LHCN-M2 (cell line): ENCODE measurements around the gene NEB. TPM values are rescaled to one million over a fixed set of nuclear protein-coding genes. Genes with fewer than 3 reads are reported as not detected.
"Not testable (repeated sequence)": the region's sequence is repeated elsewhere in the genome, so short reads cannot be mapped to it uniquely, and the experiment has no call there.

Source experiments
- DNase-seq: peaks from one replicate; pipeline ENCODE4 v3.0.0-alpha.2; 2012; ENCODE audit warnings: low read depth
- total RNA-seq: library from RNA; depleted of rRNA; stranded (reverse); fragments of >200 nt; gene quantifications from 2 replicates; pipeline ENCODE4 v1.2.3, GENCODE V29; 2014

The NEB gene
- total RNA-seq, 1 experiment from 2014 or later: 2.6 TPM

DNA sequence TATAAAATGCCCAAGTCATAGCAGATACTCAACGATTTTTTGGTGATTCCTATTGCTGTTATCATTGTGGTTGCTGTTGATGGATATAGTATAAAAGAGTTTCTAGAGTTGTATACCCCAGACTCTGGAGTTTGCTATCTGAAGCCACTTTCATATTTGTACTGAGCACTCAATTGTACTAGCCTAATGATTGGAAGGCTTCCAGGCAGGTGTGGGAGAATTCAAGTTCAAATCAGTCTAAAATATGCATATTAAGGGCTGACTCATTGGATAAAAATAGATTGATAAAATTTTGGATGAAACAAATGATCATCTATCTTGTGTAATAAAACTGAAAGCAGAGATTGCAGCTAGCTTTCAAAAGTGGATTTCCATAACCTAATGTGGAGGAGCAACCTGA is 122.9 kb downstream of the NEB start:
- DNase-seq: no peak

DNA sequence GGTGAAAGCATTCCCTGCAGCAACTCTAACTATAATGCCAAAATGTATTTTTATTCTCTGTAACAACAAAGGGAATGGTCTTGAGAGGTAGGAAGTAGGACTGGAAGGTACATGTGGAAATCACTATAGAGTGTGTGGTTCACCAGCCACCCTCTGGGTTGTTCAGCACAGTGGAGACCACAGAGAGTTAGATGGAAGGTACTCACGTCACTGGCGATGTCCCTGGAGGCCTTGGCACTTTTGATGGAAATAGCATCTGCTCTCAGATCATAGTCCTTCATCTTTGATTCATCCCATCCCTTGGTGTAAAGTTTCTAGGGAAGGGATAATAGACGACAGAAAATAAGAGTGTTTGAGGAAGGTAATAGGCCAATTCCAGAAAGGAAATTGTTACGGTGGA is 124.0 kb downstream of the NEB start:
- no peak for DNase-seq

DNA sequence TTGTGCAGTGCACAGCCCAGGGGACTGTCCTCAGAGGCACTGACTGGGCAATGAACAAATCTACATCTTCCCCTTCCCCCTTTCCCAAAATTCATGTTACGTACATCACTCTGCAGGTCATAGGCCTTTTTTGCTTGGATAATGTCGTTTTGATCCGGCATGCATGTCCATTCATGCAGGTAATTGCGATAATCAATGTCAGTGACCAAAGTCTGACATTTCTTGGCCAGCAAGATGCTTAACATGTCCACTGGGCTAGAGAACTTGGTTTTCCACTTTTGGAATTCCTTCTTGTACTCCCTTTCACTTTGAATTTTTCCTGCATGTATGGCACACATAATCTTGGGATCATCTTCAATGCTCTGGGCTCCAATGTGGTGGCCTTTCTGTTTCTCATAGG is 124.6 kb downstream of the NEB start:
- no peak for DNase-seq

DNA sequence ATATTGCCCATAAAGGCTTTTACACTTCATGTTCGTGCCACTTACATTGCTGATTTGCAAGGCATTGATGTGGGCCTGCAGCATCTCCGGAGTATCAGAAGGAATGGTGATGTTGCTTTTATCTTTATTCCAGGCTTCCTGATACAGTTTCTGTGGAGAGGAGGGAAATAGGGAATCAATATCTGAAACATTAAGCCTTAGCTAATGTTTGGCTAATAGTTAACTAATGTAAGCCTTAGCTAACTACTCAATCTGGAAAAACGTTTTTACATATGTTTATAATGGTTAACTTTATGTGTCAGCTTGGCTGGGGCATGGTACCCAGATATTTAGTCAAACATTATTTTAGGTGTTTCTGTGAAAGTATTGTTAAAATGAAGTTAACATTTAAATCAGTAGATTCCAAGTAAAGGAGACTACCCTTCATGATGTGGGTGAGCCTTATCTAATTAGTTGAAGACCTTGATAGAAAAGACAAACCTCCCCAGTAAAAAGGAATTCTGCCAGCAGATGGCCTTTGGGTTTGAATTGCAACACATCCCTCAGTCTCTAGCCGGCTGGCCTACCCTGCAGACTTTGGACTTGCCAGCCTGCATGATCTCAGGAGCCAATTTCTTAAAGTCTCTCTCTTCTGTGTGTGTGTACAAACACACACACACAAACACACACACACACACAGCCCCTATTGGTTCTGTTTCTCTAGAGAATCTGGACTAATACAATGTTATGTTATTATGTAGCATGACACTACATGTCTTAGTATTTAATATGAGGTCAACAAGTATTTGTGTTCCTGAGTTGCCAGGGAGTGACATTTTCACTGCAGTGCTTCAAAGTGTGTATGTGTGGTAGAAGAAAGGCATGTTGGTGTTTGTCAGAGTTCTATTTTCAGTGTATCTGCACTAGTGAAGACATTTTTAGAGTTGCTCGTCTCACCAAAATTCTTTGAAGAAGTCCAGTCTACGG is 126.5 kb downstream of the NEB start:
- not testable (repeated sequence) for DNase-seq

DNA sequence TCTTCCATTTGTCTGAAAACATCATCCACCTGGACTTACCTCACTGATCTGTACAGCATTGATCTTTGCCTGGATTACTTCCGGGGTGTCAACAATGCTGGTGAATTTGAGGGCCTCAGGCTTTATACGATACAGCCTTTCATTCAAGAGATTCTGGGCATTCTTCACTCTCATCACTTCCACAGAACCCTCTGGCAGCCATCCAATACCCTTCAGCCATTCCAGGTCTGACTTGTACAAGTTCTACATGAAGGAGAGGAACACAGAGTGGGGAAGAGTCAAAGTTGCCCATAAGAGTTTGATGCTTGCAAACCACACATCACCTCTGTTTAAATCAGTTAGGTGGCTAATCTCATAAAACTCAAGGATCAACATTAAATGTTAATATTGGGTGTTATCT is 130.7 kb downstream of the NEB start:
- not testable (repeated sequence) for DNase-seq

DNA sequence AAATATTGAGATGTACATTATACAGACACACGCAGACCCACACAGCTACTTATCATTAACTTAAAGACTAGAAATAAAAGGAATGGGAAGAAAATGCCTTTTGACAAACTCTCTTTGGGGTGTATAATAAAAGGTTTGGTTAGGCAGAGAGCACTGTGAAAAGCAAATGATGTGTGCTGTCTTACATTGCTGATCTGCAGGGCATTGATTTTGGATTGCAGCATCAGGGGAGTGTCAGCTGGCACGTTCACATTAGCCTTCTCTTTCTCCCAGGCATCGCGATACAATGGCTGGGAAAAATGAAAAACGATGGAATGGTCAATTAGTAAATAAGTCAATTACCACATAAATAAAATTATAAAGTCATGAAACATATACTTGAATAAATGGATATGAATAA is 131.9 kb downstream of the NEB start:
- DNase-seq: not testable (repeated sequence)

DNA sequence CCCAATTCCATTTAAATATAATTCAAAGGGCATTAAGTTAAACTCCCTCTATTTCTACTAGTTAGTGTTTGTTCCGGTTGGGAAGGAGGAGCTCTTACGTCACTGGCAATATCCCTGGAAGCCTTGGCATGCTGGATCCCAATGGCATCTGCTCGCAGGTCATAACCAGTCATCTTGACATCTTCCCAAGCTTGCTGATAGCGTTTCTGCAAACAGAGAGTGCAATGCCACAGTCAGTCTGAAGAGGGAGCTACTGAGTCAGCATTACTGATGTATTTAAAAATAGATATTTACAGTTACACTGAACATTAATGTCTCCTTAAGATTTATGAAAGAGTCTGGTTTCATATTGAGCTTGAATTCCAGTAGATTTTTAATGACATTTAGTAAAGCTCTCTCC is 132.5 kb downstream of the NEB start:
- not testable (repeated sequence) for DNase-seq

DNA sequence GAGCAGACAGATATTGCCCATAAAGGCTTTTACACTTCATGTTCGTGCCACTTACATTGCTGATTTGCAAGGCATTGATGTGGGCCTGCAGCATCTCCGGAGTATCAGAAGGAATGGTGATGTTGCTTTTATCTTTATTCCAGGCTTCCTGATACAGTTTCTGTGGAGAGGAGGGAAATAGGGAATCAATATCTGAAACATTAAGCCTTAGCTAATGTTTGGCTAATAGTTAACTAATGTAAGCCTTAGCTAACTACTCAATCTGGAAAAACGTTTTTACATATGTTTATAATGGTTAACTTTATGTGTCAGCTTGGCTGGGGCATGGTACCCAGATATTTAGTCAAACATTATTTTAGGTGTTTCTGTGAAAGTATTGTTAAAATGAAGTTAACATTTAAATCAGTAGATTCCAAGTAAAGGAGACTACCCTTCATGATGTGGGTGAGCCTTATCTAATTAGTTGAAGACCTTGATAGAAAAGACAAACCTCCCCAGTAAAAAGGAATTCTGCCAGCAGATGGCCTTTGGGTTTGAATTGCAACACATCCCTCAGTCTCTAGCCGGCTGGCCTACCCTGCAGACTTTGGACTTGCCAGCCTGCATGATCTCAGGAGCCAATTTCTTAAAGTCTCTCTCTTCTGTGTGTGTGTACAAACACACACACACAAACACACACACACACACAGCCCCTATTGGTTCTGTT is 137.2 kb downstream of the NEB start:
- not testable (repeated sequence) for DNase-seq

DNA sequence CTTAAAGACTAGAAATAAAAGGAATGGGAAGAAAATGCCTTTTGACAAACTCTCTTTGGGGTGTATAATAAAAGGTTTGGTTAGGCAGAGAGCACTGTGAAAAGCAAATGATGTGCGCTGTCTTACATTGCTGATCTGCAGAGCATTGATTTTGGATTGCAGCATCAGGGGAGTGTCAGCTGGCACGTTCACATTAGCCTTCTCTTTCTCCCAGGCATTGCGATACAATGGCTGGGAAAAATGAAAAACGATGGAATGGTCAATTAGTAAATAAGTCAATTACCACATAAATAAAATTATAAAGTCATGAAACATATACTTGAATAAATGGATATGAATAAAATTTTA is 142.4 kb downstream of the NEB start:
- DNase-seq: not testable (repeated sequence)

DNA sequence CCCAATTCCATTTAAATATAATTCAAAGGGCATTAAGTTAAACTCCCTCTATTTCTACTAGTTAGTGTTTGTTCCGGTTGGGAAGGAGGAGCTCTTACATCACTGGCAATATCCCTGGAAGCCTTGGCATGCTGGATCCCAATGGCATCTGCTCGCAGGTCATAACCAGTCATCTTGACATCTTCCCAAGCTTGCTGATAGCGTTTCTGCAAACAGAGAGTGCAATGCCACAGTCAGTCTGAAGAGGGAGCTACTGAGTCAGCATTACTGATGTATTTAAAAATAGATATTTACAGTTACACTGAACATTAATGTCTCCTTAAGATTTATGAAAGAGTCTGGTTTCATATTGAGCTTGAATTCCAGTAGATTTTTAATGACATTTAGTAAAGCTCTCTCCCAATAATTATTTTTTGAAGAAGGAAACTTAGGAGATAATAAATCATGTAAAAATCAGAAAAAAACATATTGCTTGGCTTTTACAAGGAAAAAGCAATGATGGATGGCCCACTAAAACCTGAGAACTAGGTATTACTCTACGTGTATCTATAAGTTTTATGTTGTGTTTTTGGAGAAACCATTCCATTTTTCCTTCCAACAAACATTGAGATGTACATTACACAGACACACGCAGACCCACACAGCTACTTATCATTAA is 142.9 kb downstream of the NEB start:
- not testable (repeated sequence) for DNase-seq

DNA sequence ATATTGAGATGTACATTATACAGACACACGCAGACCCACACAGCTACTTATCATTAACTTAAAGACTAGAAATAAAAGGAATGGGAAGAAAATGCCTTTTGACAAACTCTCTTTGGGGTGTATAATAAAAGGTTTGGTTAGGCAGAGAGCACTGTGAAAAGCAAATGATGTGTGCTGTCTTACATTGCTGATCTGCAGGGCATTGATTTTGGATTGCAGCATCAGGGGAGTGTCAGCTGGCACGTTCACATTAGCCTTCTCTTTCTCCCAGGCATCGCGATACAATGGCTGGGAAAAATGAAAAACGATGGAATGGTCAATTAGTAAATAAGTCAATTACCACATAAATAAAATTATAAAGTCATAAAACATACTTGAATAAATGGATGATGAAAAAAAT is 153.0 kb downstream of the NEB start:
- DNase-seq: not testable (repeated sequence)

DNA sequence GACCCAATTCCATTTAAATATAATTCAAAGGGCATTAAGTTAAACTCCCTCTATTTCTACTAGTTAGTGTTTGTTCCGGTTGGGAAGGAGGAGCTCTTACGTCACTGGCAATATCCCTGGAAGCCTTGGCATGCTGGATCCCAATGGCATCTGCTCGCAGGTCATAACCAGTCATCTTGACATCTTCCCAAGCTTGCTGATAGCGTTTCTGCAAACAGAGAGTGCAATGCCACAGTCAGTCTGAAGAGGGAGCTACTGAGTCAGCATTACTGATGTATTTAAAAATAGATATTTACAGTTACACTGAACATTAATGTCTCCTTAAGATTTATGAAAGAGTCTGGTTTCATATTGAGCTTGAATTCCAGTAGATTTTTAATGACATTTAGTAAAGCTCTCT is 153.6 kb downstream of the NEB start:
- not testable (repeated sequence) for DNase-seq

DNA sequence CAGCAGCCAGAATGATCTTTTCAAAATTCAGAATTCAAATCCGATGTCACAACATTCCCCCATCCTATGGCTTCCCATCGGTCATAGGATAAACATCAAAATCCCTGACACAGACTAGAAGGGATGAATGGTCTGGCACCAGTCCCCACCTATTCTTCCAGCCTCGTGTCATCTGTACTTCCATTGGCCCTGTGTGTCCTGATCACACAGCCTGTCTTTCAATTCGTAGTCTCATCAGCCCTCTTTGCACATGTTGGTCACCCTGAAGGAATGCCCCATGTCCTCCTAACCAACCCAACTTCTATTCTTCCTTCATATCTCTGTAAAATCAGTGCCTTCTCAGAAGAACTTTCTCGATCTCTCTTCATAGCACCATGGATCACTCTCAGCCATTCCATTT is 157.2 kb downstream of the NEB start:
- DNase-seq: no peak

DNA sequence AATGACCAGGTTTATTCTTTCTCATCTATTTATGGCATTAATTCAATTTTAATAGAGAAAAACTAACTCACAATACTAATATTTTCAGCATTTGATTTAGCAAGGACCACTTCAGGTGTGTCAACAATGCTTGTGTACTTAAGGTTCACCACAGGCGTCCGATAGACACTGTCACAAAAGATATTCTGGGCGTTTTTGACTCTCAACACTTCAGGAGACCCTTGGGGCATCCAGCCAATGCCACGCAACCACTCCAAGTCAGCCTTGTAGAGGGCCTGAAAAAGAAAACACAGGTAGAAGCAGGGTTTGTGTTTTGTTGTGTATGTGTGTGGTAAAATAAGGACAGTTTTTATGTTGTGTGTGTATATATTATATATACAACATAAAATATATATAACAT is 158.2 kb downstream of the NEB start:
- no peak for DNase-seq

DNA sequence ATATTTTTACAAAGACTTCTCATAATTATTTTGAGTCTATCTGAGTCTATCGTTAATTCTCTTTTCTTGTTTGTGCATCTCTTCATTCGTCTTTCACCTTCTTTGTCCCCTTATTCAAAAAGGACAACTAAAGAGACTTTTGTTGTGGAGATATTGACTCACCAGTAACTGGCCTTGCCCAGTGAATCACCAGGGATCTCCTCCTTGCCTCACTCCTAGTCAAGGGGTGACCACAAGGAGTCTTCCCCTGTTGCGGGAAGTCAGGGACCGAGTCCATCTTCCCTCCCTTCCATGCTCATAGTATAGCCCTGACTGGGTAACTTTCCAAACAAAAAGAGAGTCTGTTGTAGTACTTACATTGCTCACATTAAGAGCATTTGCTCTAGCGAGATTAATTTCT is 158.9 kb downstream of the NEB start:
- DNase-seq: peak; percentile 46

DNA sequence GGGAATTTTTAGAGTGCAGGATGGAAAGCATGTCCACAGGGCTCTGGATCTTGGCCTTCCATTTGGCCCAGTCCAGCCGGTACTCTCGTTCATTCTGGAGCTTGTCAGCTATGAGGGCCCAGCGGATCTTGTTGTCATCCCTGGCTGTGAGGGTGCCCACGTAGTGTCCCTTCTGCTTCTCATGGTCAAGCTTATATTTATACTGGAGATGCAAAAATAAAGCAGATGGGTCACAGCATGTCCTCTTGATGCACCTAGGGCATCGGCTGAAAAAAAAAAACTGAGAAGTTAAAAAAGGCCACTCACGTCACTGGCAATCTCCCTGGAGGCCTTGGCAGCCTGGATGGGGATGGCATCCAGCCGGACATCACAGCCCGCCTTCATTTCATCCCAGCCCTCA is 164.1 kb downstream of the NEB start:
- no peak for DNase-seq

DNA sequence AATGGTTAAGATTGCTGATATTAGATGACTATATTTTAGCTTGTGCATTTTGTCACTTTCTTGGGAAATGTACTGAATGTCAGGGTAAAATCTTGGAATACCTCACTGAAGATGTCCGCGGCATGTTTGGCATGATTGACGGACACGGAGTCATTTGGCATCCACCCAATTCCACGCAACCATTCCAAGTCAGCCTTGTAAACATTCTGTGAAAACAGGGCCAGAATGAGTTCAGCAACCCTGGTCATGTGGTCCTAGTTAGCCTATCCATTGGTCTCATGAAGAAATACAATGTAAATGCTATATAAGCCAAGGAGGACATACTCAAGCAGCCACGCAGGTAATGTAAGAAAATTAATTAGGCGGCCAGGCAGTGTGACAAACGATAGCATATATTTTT is 165.1 kb downstream of the NEB start:
- no peak for DNase-seq

DNA sequence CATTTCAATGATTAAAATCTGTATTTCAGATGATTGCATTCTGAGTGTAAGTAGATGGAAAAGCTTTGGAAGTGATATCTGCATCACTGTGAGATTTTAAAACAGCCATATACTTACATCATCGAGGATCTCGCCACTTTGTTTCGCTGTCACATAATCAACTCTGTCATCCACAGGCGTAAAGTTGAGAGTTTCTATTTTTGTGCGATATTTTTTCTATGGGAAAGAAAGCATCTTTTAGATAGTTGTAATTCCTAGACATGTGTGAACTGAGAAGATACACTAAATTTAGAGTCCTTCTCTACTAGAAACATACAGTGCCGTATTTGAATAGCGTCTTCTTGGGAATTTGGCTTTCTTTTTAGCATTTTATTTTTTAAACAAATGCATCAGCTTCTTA is 165.8 kb downstream of the NEB start:
- no peak for DNase-seq

DNA sequence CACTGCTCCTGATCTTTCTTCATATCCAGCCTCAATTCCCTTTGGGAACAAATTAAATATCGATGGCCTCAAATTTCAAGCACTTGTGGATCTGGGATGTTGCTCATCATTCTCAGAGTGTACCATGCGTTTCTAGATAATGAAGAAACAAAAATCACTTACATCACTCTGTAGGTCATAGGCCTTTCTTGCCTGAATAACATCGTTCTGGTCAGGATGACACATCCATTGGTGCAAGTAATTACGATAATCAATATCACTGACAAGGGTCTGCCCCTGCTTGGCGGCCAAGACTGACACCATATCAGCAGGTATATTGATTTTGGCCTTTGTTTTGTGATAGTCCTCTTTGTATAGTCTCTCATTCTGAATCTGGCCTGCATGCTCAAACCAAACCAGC is 167.3 kb downstream of the NEB start:
- no peak for DNase-seq

DNA sequence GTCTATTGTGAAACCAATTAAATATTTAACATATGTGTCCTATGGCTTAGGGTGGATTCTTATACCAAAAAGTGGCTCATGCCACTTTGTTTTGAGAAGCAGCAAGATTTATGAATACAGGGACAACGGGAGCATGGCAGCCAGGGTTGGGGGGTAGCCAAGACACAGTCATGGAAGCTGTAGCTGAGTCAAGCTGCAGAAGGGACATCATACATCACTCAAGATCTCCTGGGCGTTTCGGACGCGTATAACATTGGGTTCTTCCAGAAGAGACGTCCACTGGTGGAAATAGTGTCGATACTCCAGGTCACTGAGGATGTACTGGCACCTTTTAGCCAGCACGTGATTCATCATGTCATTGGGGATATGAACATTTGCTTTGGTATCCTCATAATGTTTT is 171.9 kb downstream of the NEB start:
- no peak for DNase-seq

DNA sequence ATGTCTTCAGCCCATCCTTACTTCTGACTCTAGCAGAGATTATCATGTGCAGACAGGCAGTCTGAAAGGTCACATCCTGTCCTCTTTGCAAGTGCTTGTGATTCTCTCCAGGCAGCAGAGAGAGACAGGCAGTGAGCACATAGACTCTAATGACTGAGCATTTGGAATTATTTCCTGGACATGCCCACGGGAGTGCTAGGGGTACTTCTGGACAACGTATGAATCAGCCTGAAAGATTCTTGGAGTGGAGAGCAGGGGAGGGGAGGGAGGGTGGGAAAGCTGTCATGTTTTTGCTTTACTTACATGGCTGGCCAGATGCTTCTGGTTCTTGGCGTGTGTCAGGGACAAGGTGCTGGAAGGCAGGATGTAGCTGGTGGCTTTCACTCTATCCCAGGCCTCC is 174.0 kb downstream of the NEB start:
- peak; percentile 50 for DNase-seq

DNA sequence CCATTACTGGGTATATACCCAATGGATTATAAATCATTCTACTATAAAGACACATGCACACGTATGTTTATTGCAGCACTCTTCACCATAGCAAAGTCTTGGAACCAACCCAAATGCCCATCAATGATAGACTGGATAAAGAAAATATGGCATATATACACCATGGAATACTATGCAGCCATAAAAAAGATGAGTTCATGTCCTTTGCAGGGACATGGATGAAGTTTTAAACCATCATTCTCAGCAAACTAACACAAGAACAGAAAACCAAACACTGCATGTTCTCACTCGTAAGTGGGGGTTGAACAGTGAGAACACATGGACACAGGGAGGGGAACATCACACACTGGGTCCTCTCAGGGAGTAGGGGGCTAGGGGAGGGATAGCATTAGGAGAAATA is 174.8 kb downstream of the NEB start:
- not testable (repeated sequence) for DNase-seq
